OCI-LY3 (cell line): Measurements from ENCODE around the gene CEMIP.

ENCODE experiments used
- H2AFZ ChIP-seq: fragments of 200-600, 300-600 bp; shearing (Covaris generic); 2 replicates; pipeline ENCODE4 v1.6.0; 2014; ENCODE audit warnings: antibody characterized with exemption, low read depth, low read length
- H3K27ac ChIP-seq: fragments of 200-600, 300-600 bp; sonication (generic); 2 replicates; pipeline ENCODE4 v1.5.1; 2014; ENCODE audit warnings: mild to moderate bottlenecking, low read length, moderate library complexity, mixed read lengths
- H3K27me3 ChIP-seq: fragments of 200-600, 300-600 bp; sonication (generic); 2 replicates; pipeline ENCODE4 v1.6.1; 2014; ENCODE audit warnings: low read depth, low read length, mixed read lengths
- H3K36me3 ChIP-seq: fragments of 200-600, 300-600 bp; sonication (generic); replicated peaks from 2 replicates; pipeline ENCODE3; 2014; ENCODE audit warnings: low read depth, low read length, mixed read lengths
- H3K4me1 ChIP-seq: fragments of 300-600, 200-600 bp; sonication (generic); 2 replicates; pipeline ENCODE4 v1.6.1; 2014; ENCODE audit warnings: low read length, mixed read lengths
- H3K4me2 ChIP-seq: fragments of 200-600, 300-600 bp; sonication (generic); 2 replicates; pipeline ENCODE4 v1.6.1; 2014; ENCODE audit warnings: low read length, mixed read lengths
- H3K4me3 ChIP-seq: fragments of 300-600, 200-600 bp; sonication (generic); 2 replicates; pipeline ENCODE4 v1.5.1; 2014; ENCODE audit warnings: antibody characterized with exemption, mild to moderate bottlenecking, low read length, moderate library complexity
- H3K79me2 ChIP-seq: fragments of 300-600, 200-600 bp; shearing (Covaris generic); 2 replicates; pipeline ENCODE4 v1.6.1; 2014; ENCODE audit warnings: mild to moderate bottlenecking, low read length, mixed read lengths
- H3K9ac ChIP-seq: fragments of 300-600, 200-600 bp; shearing (Covaris generic); 2 replicates; pipeline ENCODE4 v1.6.0; 2014; ENCODE audit warnings: mild to moderate bottlenecking, low read length, moderate library complexity
- H3K9me3 ChIP-seq: fragments of 200-600, 300-600 bp; shearing (Covaris generic); 2 replicates; pipeline ENCODE4 v1.6.1; 2014; ENCODE audit warnings: low read length, mixed read lengths; ENCODE audit not compliant: insufficient read depth
- H4K20me1 ChIP-seq: fragments of 200-600, 300-600 bp; sonication (generic); 2 replicates; pipeline ENCODE4 v1.6.1; 2016; ENCODE audit warnings: low read length, mixed read lengths; ENCODE audit not compliant: insufficient read depth
- EZH2phosphoT487 ChIP-seq: fragments of 200-600 bp; shearing (Covaris generic); IDR thresholded peaks from 2 replicates; pipeline ENCODE4 v1.6.1; 2018; ENCODE audit warnings: antibody characterized with exemption, mixed run types, low read depth
- TF ChIP-seq, protein P1 (sequence below): fragments of 200-600, 300-600 bp; sonication (generic); IDR thresholded peaks from 2 replicates; pipeline ENCODE4 v1.5.1; 2014; ENCODE audit warnings: antibody characterized with exemption, low read length, low read depth

CEMIP gene

DNA sequence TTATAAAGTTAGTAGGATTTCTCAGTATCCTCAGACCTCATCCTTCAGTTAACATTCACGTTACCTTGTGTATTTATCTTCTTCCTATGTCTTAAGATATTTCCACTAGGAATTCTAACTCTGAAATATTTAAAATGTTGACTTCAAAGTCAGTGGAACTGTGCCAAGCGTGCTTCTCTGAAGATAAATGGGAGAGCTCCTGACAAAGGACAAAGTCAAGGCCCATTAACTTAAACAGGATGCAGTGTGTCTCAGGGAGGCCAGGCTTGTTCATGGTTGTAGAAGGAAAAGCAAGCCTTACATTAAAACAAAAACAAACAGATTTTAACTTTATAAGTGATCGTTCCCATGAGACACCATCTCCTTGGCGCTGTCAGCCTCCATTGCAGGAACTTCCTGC is 42.6 kb upstream of the CEMIP start:
- Histone ChIP-seq H3K4me2 (no peak overlapping the region), H4K20me1 (peaks cover 58% of the 10 kb centered on the region), H3K27ac (no peak overlapping the region), H3K79me2 (peaks cover 71% of the 10 kb centered on the region), H3K9ac (no peak overlapping the region), H3K9me3 (no peaks in the 10 kb centered on the region), H3K4me3 (no peak overlapping the region), H3K36me3 (no peaks in the 10 kb centered on the region), H3K4me1 (no peaks in the 10 kb centered on the region), H2AFZ (no peak overlapping the region), H3K27me3 (no peaks in the 10 kb centered on the region)
- no peak for TF ChIP-seq EZH2phosphoT487
- TF ChIP-seq, protein P1, sequence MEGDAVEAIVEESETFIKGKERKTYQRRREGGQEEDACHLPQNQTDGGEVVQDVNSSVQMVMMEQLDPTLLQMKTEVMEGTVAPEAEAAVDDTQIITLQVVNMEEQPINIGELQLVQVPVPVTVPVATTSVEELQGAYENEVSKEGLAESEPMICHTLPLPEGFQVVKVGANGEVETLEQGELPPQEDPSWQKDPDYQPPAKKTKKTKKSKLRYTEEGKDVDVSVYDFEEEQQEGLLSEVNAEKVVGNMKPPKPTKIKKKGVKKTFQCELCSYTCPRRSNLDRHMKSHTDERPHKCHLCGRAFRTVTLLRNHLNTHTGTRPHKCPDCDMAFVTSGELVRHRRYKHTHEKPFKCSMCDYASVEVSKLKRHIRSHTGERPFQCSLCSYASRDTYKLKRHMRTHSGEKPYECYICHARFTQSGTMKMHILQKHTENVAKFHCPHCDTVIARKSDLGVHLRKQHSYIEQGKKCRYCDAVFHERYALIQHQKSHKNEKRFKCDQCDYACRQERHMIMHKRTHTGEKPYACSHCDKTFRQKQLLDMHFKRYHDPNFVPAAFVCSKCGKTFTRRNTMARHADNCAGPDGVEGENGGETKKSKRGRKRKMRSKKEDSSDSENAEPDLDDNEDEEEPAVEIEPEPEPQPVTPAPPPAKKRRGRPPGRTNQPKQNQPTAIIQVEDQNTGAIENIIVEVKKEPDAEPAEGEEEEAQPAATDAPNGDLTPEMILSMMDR: no peak

DNA sequence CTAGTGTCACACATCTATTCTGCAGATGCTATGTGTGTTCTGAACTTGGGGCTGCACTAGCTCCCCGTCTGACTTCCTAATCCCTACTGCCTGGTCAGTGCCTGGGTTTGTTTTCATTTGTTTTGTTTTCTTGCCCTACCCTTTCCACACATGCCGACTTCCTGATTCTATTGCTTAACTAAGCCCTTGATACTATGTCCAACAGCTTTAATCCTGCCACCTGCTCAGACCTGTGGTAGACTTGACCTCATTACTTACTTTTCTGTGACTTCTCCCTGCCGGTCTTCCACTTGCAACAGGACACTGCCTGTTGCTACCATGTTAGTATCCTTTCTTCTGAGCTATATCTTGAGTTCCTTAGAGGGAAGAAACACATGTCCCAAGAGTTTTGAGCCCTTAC is 39.3 kb upstream of the CEMIP start:
- Histone ChIP-seq H3K4me1 (no peaks in the 10 kb centered on the region), H2AFZ (no peak overlapping the region), H3K4me2 (no peak overlapping the region), H3K27me3 (no peaks in the 10 kb centered on the region), H4K20me1 (peaks cover 44% of the 10 kb centered on the region), H3K4me3 (no peak overlapping the region), H3K9ac (no peak overlapping the region), H3K79me2 (peaks cover 67% of the 10 kb centered on the region), H3K27ac (no peak overlapping the region), H3K9me3 (no peaks in the 10 kb centered on the region), H3K36me3 (no peaks in the 10 kb centered on the region)
- no peak for TF ChIP-seq EZH2phosphoT487
- TF ChIP-seq, protein P1: no peak

DNA sequence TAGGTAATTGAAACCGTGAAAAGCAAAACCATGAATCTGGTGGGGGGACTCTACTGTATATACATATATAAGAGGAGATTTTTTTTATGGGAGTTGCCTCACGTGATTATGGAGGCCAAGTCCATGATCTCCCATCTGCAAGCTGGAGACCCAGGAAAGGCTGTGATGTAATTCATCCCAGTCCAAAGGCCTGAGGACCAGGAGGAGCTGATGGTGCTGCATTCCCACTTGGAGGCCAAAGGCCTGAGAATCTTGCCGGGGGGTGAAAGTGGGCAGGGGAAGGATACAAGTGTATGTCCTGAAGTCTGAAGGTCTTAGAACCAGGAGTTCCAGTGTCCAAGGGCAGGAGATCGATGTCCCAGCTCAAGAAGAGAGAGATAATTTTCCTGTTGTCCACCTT is 37.1 kb upstream of the CEMIP start:
- Histone ChIP-seq H3K79me2 (peaks cover 70% of the 10 kb centered on the region), H3K4me3 (no peak overlapping the region), H3K27me3 (no peaks in the 10 kb centered on the region), H3K27ac (no peak overlapping the region), H4K20me1 (peaks cover 37% of the 10 kb centered on the region; the same call in 1 of the 2 replicates), H2AFZ (no peak overlapping the region), H3K4me2 (no peak overlapping the region), H3K9me3 (no peaks in the 10 kb centered on the region), H3K36me3 (no peaks in the 10 kb centered on the region), H3K4me1 (no peaks in the 10 kb centered on the region), H3K9ac (no peak overlapping the region)
- TF ChIP-seq, protein P1: no peak
- no peak for TF ChIP-seq EZH2phosphoT487

DNA sequence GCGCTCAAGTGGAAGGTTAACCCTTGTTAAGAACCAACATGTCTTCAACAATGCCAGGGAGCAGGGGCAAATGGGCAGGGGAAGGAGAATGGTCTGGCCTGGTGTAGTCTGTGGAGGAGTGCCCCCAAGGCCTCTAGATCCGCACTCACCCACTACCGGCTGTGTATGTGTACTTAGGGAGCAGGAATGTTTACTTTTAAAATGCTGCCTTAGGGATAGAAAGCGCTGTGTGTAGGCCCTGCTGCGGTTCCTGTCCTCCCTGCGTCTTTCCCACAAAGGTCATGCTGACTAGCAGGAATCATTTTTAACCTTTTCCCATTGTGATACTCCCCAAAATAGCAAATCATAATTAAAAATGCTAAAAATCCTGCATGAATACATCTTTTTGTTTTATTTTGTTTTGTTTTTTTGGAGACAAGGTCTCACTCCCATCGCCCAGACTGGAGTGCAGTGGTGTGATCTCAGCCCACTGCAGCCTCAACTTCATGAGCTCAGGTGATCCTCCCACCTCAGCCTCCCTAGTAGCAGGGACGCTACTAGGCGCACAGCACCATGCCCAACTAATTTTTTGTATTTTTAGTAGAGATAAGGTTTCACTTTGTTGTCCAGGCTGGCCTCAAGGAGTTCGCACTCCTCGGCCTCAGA is 35.9 kb upstream of the CEMIP start:
- Histone ChIP-seq H3K4me1 (no peaks in the 10 kb centered on the region), H3K4me3 (no peak overlapping the region), H3K79me2 (peaks cover 70% of the 10 kb centered on the region), H3K4me2 (no peak overlapping the region), H3K36me3 (no peaks in the 10 kb centered on the region), H4K20me1 (peaks cover 37% of the 10 kb centered on the region; the same call in 1 of the 2 replicates), H3K9me3 (no peaks in the 10 kb centered on the region), H2AFZ (no peak overlapping the region), H3K9ac (no peak overlapping the region), H3K27me3 (no peaks in the 10 kb centered on the region), H3K27ac (no peak overlapping the region)
- TF ChIP-seq EZH2phosphoT487: no peak
- TF ChIP-seq, protein P1: no peak
